Gastrocnemius medialis (tissue), 4 donors: Measurements from ENCODE around the gene CRYL1. TPM values are rescaled to one million over a fixed set of nuclear protein-coding genes. Genes with fewer than 3 reads are reported as not detected.

Source experiments
- ATAC-seq, 2 donors: fragments of 150-250 bp; one replicate each; pipeline ENCODE4 v1.9.1; 2016
- DNase-seq, 2 donors: peaks; one replicate each; pipeline ENCODE4 v3.0.0-alpha.2; 2019
- H3K27ac ChIP-seq, 4 donors: fragments of 200-600 bp; sonication (generic); 1 replicate in 1 of 4; 2 replicates in 3 of 4; pipeline ENCODE4 v1.5.1; 2016 to 2018; ENCODE audit warnings: mild to moderate bottlenecking in 2 of 4, moderate library complexity in 1 of 4
- H3K27me3 ChIP-seq, 3 donors: fragments of 200-600 bp; sonication (generic) in 2 of 3; 1 replicate in 1 of 3; 2 replicates in 2 of 3; pipeline versions ENCODE4 v1.5.1 to v1.6.0; 2016 to 2019; ENCODE audit warnings: mild to moderate bottlenecking in 1 of 3, moderate library complexity in 1 of 3
- H3K36me3 ChIP-seq, 2 donors: fragments of 200-600 bp; sonication (generic) in 1 of 2; one replicate each; pipeline ENCODE4 v1.5.1; 2017 to 2018
- H3K4me1 ChIP-seq, 2 donors: fragments of 200-600 bp; sonication (generic) in 1 of 2; one replicate each; pipeline ENCODE4 v1.5.1; 2016 to 2017; ENCODE audit warnings: mild to moderate bottlenecking in 2 of 2
- H3K4me3 ChIP-seq, 4 donors: fragments of 200-600 bp; sonication (generic) in 3 of 4; 1 replicate in 1 of 4; 2 replicates in 3 of 4; pipeline ENCODE4 v1.5.1; 2016 to 2019; ENCODE audit warnings: mild to moderate bottlenecking in 2 of 4
- H3K9me3 ChIP-seq, 3 donors: fragments of 200-600 bp; sonication (generic) in 2 of 3; 1 replicate in 1 of 3; 2 replicates in 2 of 3; pipeline ENCODE4 v1.5.1; 2016 to 2019
- CTCF ChIP-seq, 5 experiments: fragments of 450-650 bp in 3 of 5; fragments of 200-600 bp in 2 of 5; sonication (generic) in 2 of 5; IDR thresholded peaks in 4 of 5; conservative IDR thresholded peaks in 1 of 5; 1 replicate in 4 of 5; 2 replicates in 1 of 5; pipeline ENCODE4 v1.5.1; 2016 to 2019; ENCODE audit warnings: antibody characterized with exemption in 5 of 5, mild to moderate bottlenecking in 3 of 5, moderate library complexity in 3 of 5
- POLR2A ChIP-seq, 2 donors: fragments of 450-650 bp; IDR thresholded peaks; one replicate each; pipeline ENCODE4 v1.6.1; 2017; ENCODE audit warnings: antibody characterized with exemption in 2 of 2, mild to moderate bottlenecking in 2 of 2, moderate library complexity in 2 of 2
- in situ Hi-C, 4 donors: fragments of 200-750 bp; cut with MboI; loops; one replicate each; pipeline versions ENCODE4 v1.15.0 to v1.8.0; 2017; ENCODE audit warnings: low sequenced_read_pairs in 4 of 4
- intact Hi-C: fragments of 100-400 bp; cut with DNase I; formaldehyde crosslinking; loops from one replicate; pipeline ENCODE4 v1.15.1; 2023; ENCODE audit warnings: low total_unique reads
- total RNA-seq, 4 donors: library from RNA; depleted of rRNA; stranded (reverse); fragments of >200 nt; gene quantifications; one replicate each; pipeline versions ENCODE4 v1.1.0 to v1.2.3, GENCODE V29; 2016

CRYL1 gene
- total RNA-seq, 4 donors from 2014 or later, result 11.0 to 17.4 (median 15.7) TPM

- H3K9me3 ChIP-seq, result no peaks in the 10 kb centered on the region
- no peaks in the 10 kb centered on the region for H3K27me3 ChIP-seq
- H3K4me3 ChIP-seq, result no peak overlapping the region
- TF ChIP-seq CTCF (IDR thresholded peaks at IDR 0.05 in 4 of 5, conservative IDR thresholded peaks at IDR 0.05 in 1 of 5), result no peak
- no peak for TF ChIP-seq POLR2A (IDR thresholded peaks at IDR 0.05)
- in situ Hi-C loops (no loop called here), intact Hi-C loops (loop anchor here (5.0 to 10.0 kb wide), 6 partner anchors 140 to 1040 kb away; partner anchors contain the start of genes EEF1AKMT1, IL17D, MICU2 and XPO4)
- peak overlapping the region in 1 of 4 donors; percentile 91 for H3K27ac ChIP-seq
- no peaks in the 10 kb centered on the region for H3K36me3 ChIP-seq
- ATAC-seq (no peak), DNase-seq (no peak)
- peaks cover 9% of the 10 kb centered on the region in 2 donors for H3K4me1 ChIP-seq
These were observed 39.6 kb upstream of the CRYL1 start for GRCh38 chr13:20565115-20565736.

GRCh38 chr13:20561741-20562140 is 36.1 kb upstream of the CRYL1 start:
- Histone ChIP-seq H3K27ac (no peak overlapping the region), H3K9me3 (no peaks in the 10 kb centered on the region), H3K4me3 (no peak overlapping the region), H3K27me3 (no peaks in the 10 kb centered on the region), H3K4me1 (no peaks in the 10 kb centered on the region), H3K36me3 (no peaks in the 10 kb centered on the region)
- DNase-seq, result no peak
- intact Hi-C loops (loop anchor here (10.0 kb wide), 3 partner anchors 143 to 1043 kb away; partner anchors contain the start of genes IL17D and MICU2), in situ Hi-C loops (no loop called here)
- no peak for ATAC-seq
- TF ChIP-seq POLR2A (IDR thresholded peaks at IDR 0.05) (no peak), CTCF (IDR thresholded peaks at IDR 0.05 in 4 of 5, conservative IDR thresholded peaks at IDR 0.05 in 1 of 5) (no peak)

- H3K4me1 ChIP-seq, result no peaks in the 10 kb centered on the region
- no peak for ATAC-seq
- intact Hi-C loops, result loop anchor here (10.0 kb wide), 3 partner anchors 145 to 1045 kb away; partner anchors contain the start of genes IL17D and MICU2
These were observed 34.2 kb upstream of the CRYL1 start for GRCh38 chr13:20559659-20560356.

GRCh38 chr13:20558982-20559381 is 33.3 kb upstream of the CRYL1 start:
- no peak for DNase-seq
- Histone ChIP-seq H3K9me3 (no peaks in the 10 kb centered on the region), H3K27ac (no peak overlapping the region), H3K4me1 (no peaks in the 10 kb centered on the region), H3K4me3 (no peak overlapping the region), H3K36me3 (no peaks in the 10 kb centered on the region), H3K27me3 (no peaks in the 10 kb centered on the region)
- in situ Hi-C loops, result no loop called here
- no peak for ATAC-seq
- TF ChIP-seq POLR2A (IDR thresholded peaks at IDR 0.05) (no peak), CTCF (IDR thresholded peaks at IDR 0.05 in 4 of 5, conservative IDR thresholded peaks at IDR 0.05 in 1 of 5) (no peak)
- intact Hi-C loops, result no loop called here

More at GRCh38 chr13:20559659-20560356, 34.2 kb upstream of the CRYL1 start:
- DNase-seq, result no peak
- Histone ChIP-seq H3K27ac (no peak overlapping the region), H3K27me3 (no peaks in the 10 kb centered on the region), H3K9me3 (no peaks in the 10 kb centered on the region), H3K36me3 (no peaks in the 10 kb centered on the region), H3K4me3 (no peak overlapping the region)
- TF ChIP-seq CTCF (IDR thresholded peaks at IDR 0.05 in 4 of 5, conservative IDR thresholded peaks at IDR 0.05 in 1 of 5), result no peak
- TF ChIP-seq POLR2A (IDR thresholded peaks at IDR 0.05), result no peak
- in situ Hi-C loops, result no loop called here
